SJSA1 (cell line): ENCODE data around the gene CGNL1. TPM values are rescaled to one million over a fixed set of nuclear protein-coding genes. Genes with fewer than 3 reads are reported as not detected.

ENCODE experiments used
- DNase-seq, 2 experiments: peaks; one replicate each; pipeline ENCODE4 v3.0.0-alpha.2; 2015 to 2020; ENCODE audit warnings: low spot score in 2 of 2, low read depth in 1 of 2
- H3K27ac ChIP-seq: fragments of 250-450 bp; sonication (Bioruptor Pico); 2 replicates; pipeline ENCODE4 v1.5.1; 2020; ENCODE audit warnings: mild to moderate bottlenecking, moderate library complexity
- H3K27me3 ChIP-seq: fragments of 250-450 bp; sonication (Bioruptor Pico); replicated peaks from 2 replicates; pipeline ENCODE4 v1.5.1; 2020; ENCODE audit warnings: mild to moderate bottlenecking, moderate library complexity
- H3K36me3 ChIP-seq: fragments of 250-450 bp; sonication (Bioruptor Pico); 2 replicates; pipeline ENCODE4 v1.5.1; 2020; ENCODE audit warnings: mild to moderate bottlenecking
- H3K4me1 ChIP-seq: fragments of 250-450 bp; sonication (Bioruptor Pico); replicated peaks from 2 replicates; pipeline ENCODE4 v1.6.1; 2021; ENCODE audit warnings: mild to moderate bottlenecking
- H3K4me3 ChIP-seq: fragments of 250-450 bp; sonication (Bioruptor Pico); 2 replicates; pipeline ENCODE4 v1.5.1; 2020; ENCODE audit warnings: mild to moderate bottlenecking
- H3K9me3 ChIP-seq: fragments of 250-450 bp; sonication (Bioruptor Pico); replicated peaks from 2 replicates; pipeline ENCODE4 v1.5.1; 2020; ENCODE audit warnings: mild to moderate bottlenecking
- total RNA-seq: library from RNA; depleted of rRNA; stranded (reverse); fragments of >200 nt; shearing (Covaris generic); gene quantifications from 2 replicates; pipeline ENCODE4 v1.2.3, GENCODE V29; 2014

Gene CGNL1
- total RNA-seq, 1 experiment from 2014 or later: 3.8 TPM

- no peaks in the 10 kb centered on the region for H3K36me3 ChIP-seq
- no peaks in the 10 kb centered on the region for H3K9me3 ChIP-seq
- no peaks in the 10 kb centered on the region for H3K27me3 ChIP-seq
- no peak for DNase-seq
- H3K4me3 ChIP-seq: no peak overlapping the region
- no peak overlapping the region for H3K27ac ChIP-seq
- H3K4me1 ChIP-seq: peaks cover 48% of the 10 kb centered on the region
Observed at GRCh38 chr15:57509965-57510364, 133.7 kb downstream of the CGNL1 start.

GRCh38 chr15:57510647-57511046, 134.3 kb downstream of the CGNL1 start:
- Histone ChIP-seq H3K27ac (no peak overlapping the region), H3K4me3 (no peak overlapping the region), H3K36me3 (no peaks in the 10 kb centered on the region), H3K27me3 (no peaks in the 10 kb centered on the region), H3K9me3 (no peaks in the 10 kb centered on the region), H3K4me1 (peaks cover 42% of the 10 kb centered on the region)
- DNase-seq: peak in 1 of 2 experiments; percentile 35

GRCh38 chr15:57516327-57517029, 140.2 kb downstream of the CGNL1 start:
- Histone ChIP-seq H3K9me3 (no peaks in the 10 kb centered on the region), H3K36me3 (no peaks in the 10 kb centered on the region), H3K4me1 (no peaks in the 10 kb centered on the region), H3K27ac (no peak overlapping the region), H3K4me3 (no peak overlapping the region), H3K27me3 (no peaks in the 10 kb centered on the region)
- no peak for DNase-seq

GRCh38 chr15:57517030-57517671, 140.8 kb downstream of the CGNL1 start:
- H3K9me3 ChIP-seq: no peaks in the 10 kb centered on the region
- no peaks in the 10 kb centered on the region for H3K36me3 ChIP-seq
- H3K27me3 ChIP-seq: no peaks in the 10 kb centered on the region
- H3K27ac ChIP-seq: no peak overlapping the region
- no peak for DNase-seq
- peaks cover 6% of the 10 kb centered on the region for H3K4me1 ChIP-seq
- H3K4me3 ChIP-seq: no peak overlapping the region

GRCh38 chr15:57518779-57519405, 142.6 kb downstream of the CGNL1 start:
- Histone ChIP-seq H3K9me3 (no peaks in the 10 kb centered on the region), H3K36me3 (no peaks in the 10 kb centered on the region), H3K27me3 (no peaks in the 10 kb centered on the region), H3K4me3 (no peak overlapping the region), H3K4me1 (peaks cover 13% of the 10 kb centered on the region), H3K27ac (no peak overlapping the region)
- no peak for DNase-seq

GRCh38 chr15:57519806-57520205, 143.5 kb downstream of the CGNL1 start:
- Histone ChIP-seq H3K36me3 (no peaks in the 10 kb centered on the region), H3K4me1 (peaks cover 13% of the 10 kb centered on the region), H3K9me3 (no peaks in the 10 kb centered on the region), H3K27ac (no peak overlapping the region), H3K27me3 (no peaks in the 10 kb centered on the region), H3K4me3 (no peak overlapping the region)
- no peak for DNase-seq

- H3K27me3 ChIP-seq: no peaks in the 10 kb centered on the region
- H3K27ac ChIP-seq: no peak overlapping the region
- no peaks in the 10 kb centered on the region for H3K9me3 ChIP-seq
- no peak for DNase-seq
- no peaks in the 10 kb centered on the region for H3K36me3 ChIP-seq
- peaks cover 19% of the 10 kb centered on the region for H3K4me1 ChIP-seq
- H3K4me3 ChIP-seq: no peak overlapping the region
Observed at GRCh38 chr15:57521503-57521902, 145.2 kb downstream of the CGNL1 start.

GRCh38 chr15:57522148-57522547, 145.8 kb downstream of the CGNL1 start:
- H3K4me1 ChIP-seq: peaks cover 20% of the 10 kb centered on the region
- no peaks in the 10 kb centered on the region for H3K36me3 ChIP-seq
- DNase-seq: peak in 1 of 2 experiments; percentile 48
- H3K27me3 ChIP-seq: no peaks in the 10 kb centered on the region
- no peak overlapping the region for H3K27ac ChIP-seq
- H3K9me3 ChIP-seq: no peaks in the 10 kb centered on the region
- no peak overlapping the region for H3K4me3 ChIP-seq

- peaks cover 25% of the 10 kb centered on the region for H3K4me1 ChIP-seq
- H3K9me3 ChIP-seq: no peaks in the 10 kb centered on the region
- no peak overlapping the region for H3K4me3 ChIP-seq
- H3K36me3 ChIP-seq: no peaks in the 10 kb centered on the region
- DNase-seq: no peak
- H3K27me3 ChIP-seq: no peaks in the 10 kb centered on the region
- H3K27ac ChIP-seq: no peak overlapping the region
Observed at GRCh38 chr15:57525581-57525980, 149.3 kb downstream of the CGNL1 start.

GRCh38 chr15:57526076-57526475, 149.8 kb downstream of the CGNL1 start:
- no peaks in the 10 kb centered on the region for H3K9me3 ChIP-seq
- no peak overlapping the region for H3K27ac ChIP-seq
- no peak overlapping the region for H3K4me3 ChIP-seq
- peaks cover 25% of the 10 kb centered on the region for H3K4me1 ChIP-seq
- no peaks in the 10 kb centered on the region for H3K27me3 ChIP-seq
- H3K36me3 ChIP-seq: no peaks in the 10 kb centered on the region
- no peak for DNase-seq

- Histone ChIP-seq H3K27me3 (no peaks in the 10 kb centered on the region), H3K4me1 (peaks cover 24% of the 10 kb centered on the region), H3K27ac (no peak overlapping the region), H3K9me3 (no peaks in the 10 kb centered on the region), H3K4me3 (no peak overlapping the region), H3K36me3 (no peaks in the 10 kb centered on the region)
- no peak for DNase-seq
Observed at GRCh38 chr15:57526615-57527014, 150.3 kb downstream of the CGNL1 start.

- no peak overlapping the region for H3K4me3 ChIP-seq
- peak; percentile 66 to 75 for DNase-seq
- no peak overlapping the region for H3K27ac ChIP-seq
- no peaks in the 10 kb centered on the region for H3K9me3 ChIP-seq
- H3K36me3 ChIP-seq: no peaks in the 10 kb centered on the region
- H3K27me3 ChIP-seq: no peaks in the 10 kb centered on the region
- H3K4me1 ChIP-seq: peaks cover 15% of the 10 kb centered on the region
Observed at GRCh38 chr15:57527382-57528091, 151.2 kb downstream of the CGNL1 start.

GRCh38 chr15:57528940-57529565, 152.7 kb downstream of the CGNL1 start:
- Histone ChIP-seq H3K4me3 (no peak overlapping the region), H3K27ac (no peak overlapping the region), H3K9me3 (no peaks in the 10 kb centered on the region), H3K36me3 (no peaks in the 10 kb centered on the region), H3K27me3 (no peaks in the 10 kb centered on the region), H3K4me1 (peaks cover 12% of the 10 kb centered on the region)
- no peak for DNase-seq
